Measurements from ENCODE around the gene PARD3B. TPM values are rescaled to one million over a fixed set of nuclear protein-coding genes. Genes with fewer than 3 reads are reported as not detected.

Gene PARD3B
- total RNA-seq, 1 donor from 2014 or later: 4.3 TPM

- peak; percentile 58 for ATAC-seq
These were observed 1092.7 kb downstream of the PARD3B start for GRCh38 chr2:205637779-205638503.

- no peak for ATAC-seq
These were observed 1095.4 kb downstream of the PARD3B start for GRCh38 chr2:205640716-205641115.

- no peak for ATAC-seq
These were observed 1097.5 kb downstream of the PARD3B start for GRCh38 chr2:205642599-205643356.

GRCh38 chr2:205643391-205643885 lies 1098.2 kb downstream of the PARD3B start:
- ATAC-seq: no peak

GRCh38 chr2:205644018-205644417 lies 1098.7 kb downstream of the PARD3B start:
- ATAC-seq: no peak

- ATAC-seq: no peak
These were observed 1101.4 kb downstream of the PARD3B start for GRCh38 chr2:205646680-205647079.

- ATAC-seq: peak; percentile 96
These were observed 1105.2 kb downstream of the PARD3B start for GRCh38 chr2:205650450-205650849.

GRCh38 chr2:205650931-205651330 lies 1105.7 kb downstream of the PARD3B start:
- no peak for ATAC-seq

GRCh38 chr2:205651719-205652118 lies 1106.4 kb downstream of the PARD3B start:
- ATAC-seq: no peak

GRCh38 chr2:205654878-205655605 lies 1109.8 kb downstream of the PARD3B start:
- ATAC-seq: no peak

- no peak for ATAC-seq
These were observed 1110.6 kb downstream of the PARD3B start for GRCh38 chr2:205655779-205656456.

- ATAC-seq: no peak
These were observed 1111.2 kb downstream of the PARD3B start for GRCh38 chr2:205656461-205656860.

GRCh38 chr2:205656941-205657340 lies 1111.7 kb downstream of the PARD3B start:
- ATAC-seq: no peak

GRCh38 chr2:205657579-205657978 lies 1112.3 kb downstream of the PARD3B start:
- ATAC-seq: no peak

- peak; percentile 46 for ATAC-seq
These were observed 1112.8 kb downstream of the PARD3B start for GRCh38 chr2:205658068-205658467.

- ATAC-seq: peak; percentile 70
These were observed 1113.3 kb downstream of the PARD3B start for GRCh38 chr2:205658572-205658971.

- no peak for ATAC-seq
These were observed 1114.6 kb downstream of the PARD3B start for GRCh38 chr2:205659922-205660321.

- peak; percentile 83 for ATAC-seq
These were observed 1115.3 kb downstream of the PARD3B start for GRCh38 chr2:205660521-205661124.

GRCh38 chr2:205661281-205661680 lies 1116.0 kb downstream of the PARD3B start:
- no peak for ATAC-seq

- ATAC-seq: no peak
These were observed 1117.1 kb downstream of the PARD3B start for GRCh38 chr2:205662206-205662965.

- ATAC-seq: no peak
These were observed 1120.5 kb downstream of the PARD3B start for GRCh38 chr2:205665791-205666190.

Measured in esophagus mucosa (tissue), 1 donor.